HG03196 (cell line): ENCODE data around the gene FIGN.

Experiments
- ATAC-seq: cut with Tn5 transposase; IDR thresholded peaks from one replicate; pipeline ENCODE4 v1.9.1; 2021; ENCODE audit not compliant: unreplicated experiment

Gene FIGN

GRCh38 chr2:163667064-163667887 lies 68.5 kb downstream of the FIGN start:
- ATAC-seq = no peak

GRCh38 chr2:163665817-163666216 lies 70.0 kb downstream of the FIGN start:
- ATAC-seq = no peak

GRCh38 chr2:163665051-163665450 lies 70.8 kb downstream of the FIGN start:
- ATAC-seq = no peak

DNA sequence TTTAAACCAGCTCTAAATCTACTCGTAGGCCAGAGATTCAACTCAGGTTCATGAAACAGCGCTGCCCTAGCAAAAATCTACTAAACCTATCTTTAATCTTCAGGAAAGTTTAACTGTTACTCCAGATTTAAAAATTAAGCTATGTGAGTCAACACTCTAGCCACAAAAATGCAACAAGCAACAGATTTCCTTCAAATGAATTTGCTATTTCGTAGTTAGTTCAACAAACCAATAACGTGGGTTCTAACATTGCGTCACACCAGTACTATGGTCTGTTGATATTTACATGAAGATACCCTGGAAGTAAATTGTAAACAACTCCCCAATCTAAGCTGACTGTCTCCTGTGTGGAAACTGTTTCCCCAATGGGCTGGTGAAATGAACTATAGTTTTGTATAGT lies 71.2 kb downstream of the FIGN start:
- no peak for ATAC-seq

DNA sequence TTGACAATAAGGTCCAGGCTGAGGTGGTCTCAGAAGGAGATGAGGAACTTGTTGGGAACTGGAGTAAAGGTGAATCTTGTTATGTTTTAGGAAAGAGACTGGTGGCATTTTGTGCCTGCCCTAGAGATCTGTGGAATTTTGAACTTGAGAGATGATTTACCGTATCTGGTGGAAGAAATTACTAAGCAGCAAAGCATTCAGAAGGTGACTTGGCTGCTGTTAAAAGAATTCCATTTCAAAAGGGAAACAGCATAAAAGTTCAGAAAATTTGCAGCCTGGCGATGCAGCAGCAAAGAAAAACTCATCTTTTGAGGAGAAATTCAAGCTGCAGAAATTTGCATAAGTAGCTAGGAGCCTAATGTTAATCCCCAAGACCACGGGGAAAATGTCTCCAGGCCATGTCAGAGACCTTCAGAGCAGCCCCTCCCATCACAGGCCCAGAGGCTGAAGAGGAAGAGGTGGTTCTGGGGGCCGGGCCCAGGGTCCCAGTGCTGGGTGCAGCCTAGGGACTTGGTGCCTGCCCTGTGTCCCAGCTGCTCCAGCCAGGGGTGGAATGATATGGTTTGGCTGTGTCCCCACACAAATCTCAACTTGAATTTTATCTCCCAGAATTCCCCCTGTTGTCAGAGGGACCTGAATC lies 73.5 kb downstream of the FIGN start:
- no peak for ATAC-seq

DNA sequence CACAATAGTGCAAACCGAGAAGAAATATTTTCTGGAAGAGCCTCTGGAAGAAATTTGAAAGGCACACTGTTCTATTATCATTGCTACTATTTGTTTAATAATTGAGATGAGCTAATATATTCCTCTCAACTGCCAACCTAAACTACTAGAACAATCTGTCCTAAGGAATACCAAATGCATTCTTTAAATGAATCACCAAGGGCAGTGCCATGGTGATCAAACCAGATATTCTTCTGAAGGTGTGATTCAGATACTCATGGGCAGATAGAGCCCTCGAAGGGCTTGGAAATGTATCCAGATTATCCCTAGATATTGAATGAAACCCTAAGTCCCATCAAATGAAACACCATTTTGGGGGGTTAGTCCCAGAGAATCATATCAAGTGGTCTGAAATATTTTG lies 76.6 kb downstream of the FIGN start:
- no peak for ATAC-seq

DNA sequence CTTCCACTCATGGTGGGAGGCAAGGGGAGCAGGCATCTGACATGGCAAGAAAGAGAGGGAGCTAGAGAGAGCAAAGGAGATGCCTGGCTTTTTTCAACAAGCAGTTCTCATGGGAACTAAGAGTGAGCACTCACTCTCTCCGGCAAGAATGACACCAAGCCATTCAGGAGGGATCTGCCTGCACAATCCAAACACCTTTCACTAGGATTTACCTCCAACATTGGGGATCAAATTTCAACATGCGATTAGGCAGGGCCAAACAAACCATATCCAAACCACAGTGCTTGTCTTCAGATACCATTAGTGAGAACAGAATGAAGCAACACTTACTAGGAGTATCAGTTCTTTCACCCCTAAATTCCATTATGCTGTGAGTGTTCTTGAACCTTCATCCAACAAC lies 77.3 kb downstream of the FIGN start:
- ATAC-seq = no peak

DNA sequence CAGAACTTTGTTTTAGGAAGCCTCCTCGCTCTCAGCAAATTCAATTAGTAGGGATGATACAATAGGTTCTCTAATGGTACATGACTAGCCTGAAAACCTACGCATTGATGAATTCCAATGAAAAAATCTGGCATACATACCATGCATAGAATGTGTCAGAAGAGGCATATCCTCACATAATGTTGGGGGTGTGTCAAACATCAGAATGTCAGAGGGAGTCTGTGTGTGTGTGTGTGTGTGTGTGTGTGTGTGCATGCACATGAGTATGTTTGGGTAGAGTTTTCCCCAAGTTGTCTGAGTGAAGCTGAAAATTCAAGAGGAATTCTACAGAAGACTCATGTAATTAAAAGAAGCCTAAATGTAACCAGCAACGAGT lies 78.5 kb downstream of the FIGN start:
- ATAC-seq = no peak

DNA sequence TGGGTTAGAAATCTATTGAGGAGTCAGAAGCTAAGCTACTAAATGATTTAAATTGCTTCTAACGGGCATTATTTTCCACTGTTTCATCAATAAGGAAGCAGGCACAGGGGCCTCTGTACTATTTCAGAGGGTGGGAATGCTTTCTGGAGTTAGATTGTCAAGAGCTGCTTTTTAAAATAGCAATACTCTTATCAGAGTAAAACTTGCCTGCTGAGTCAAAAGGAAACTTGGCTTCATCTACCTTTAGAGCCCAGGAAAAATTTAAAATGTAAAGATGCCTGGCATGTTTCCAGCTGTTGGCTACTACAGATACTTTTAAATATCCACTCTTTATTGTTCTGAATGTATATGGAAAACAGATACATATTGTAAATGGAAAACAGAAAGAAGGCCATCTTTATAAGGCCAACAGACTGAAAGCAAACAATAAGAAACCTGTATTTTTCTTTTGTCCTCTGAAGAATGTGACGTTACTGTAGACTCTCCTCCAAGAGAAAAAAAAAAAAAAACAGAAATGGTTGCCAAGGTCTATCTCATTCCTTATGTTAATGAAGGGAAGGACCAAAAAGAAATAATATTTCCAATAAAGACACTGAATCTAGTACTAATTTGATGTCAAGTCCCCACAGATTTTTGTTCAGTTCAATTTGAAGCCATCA lies 79.1 kb downstream of the FIGN start:
- no peak for ATAC-seq

DNA sequence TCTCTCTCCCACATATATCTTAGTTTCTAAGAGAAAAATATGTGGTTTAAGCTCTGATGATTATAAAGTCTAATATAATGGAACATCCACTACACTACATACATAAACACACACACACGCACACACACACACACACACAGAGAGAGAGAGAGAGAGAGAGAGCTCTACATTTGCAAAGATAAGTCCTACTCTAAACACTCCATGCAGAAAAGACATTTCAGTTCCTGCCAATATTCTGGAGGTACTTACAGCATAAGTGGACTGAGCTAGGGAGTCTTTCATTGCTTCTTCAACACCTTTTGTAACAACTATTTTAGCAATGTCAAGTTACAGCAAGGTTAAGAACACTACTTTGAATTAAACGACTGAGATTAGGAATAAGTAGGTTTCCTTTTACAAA lies 80.1 kb downstream of the FIGN start:
- no peak for ATAC-seq

- ATAC-seq = no peak
Measured at GRCh38 chr2:163652751-163653150, 83.1 kb downstream of the FIGN start.

DNA sequence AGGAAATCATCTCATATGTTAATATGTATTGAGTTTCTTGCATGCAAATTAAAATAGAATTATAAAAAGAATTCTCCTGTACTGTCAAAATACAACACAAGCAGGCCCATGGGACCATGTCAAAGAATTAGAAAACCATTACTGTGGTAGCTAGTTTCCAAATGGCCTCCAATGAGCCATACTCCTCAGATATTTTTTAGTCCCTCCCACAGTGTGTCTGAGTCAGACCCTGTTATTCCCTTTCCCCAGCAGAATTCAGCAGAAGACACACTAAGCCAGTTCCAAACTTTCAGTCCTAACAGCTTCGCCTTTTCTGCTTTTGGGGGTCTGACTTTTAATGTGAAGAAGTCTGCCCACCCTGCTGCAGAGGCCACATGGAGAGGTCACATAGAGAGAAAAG lies 86.7 kb downstream of the FIGN start:
- no peak for ATAC-seq

GRCh38 chr2:163647300-163647699 lies 88.5 kb downstream of the FIGN start:
- ATAC-seq = no peak

GRCh38 chr2:163646687-163647086 lies 89.1 kb downstream of the FIGN start:
- no peak for ATAC-seq

DNA sequence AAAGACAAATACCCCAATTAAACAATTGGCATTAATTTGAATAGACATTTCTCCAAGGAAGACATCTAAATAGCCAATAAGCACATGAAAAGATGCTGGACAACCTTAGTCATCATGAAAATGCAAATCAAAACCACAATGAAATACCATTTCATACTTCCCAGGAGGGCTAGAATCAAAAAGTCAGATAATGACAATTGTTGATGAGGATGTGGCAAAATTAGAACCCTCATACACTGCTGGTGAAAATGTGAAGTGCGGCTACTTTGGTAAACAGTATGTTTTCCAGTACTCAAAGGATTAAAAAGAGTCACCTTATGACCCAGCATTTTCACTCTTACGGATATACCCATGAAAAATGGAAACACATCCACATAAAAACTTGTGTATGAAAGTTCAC lies 91.6 kb downstream of the FIGN start:
- ATAC-seq = no peak

- no peak for ATAC-seq
Measured at GRCh38 chr2:163641986-163642385, 93.8 kb downstream of the FIGN start.

DNA sequence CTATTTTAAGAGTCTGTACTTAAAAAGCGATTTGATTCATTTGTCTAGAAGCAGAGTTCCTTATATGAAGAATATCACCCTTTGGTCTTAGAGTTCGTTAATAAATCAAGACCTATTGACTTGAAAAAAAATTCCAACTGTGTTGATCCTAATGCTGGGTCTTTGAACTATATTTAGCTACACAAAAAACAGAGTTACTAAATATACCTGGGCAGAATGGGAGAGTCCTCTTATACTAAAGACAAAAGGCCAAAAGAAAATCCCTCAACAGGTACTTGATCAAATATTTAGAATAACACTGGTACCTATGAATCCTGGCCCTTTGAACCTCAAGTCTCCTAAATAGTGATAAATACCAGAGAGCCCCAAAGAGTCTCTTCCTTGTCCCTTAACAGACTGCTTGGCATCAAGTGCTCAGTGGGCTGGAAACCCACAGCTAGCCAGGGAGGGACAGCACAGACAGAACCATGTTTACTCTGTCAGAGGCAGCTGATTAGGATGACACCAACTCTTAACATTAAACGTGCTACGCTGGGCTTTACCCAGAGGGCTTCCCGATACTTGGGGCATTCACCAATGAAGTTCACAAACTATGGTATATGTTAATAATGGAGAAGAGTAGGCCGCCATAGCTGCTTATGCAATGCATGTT lies 95.1 kb downstream of the FIGN start:
- ATAC-seq = no peak

GRCh38 chr2:163637871-163638270 lies 97.9 kb downstream of the FIGN start:
- no peak for ATAC-seq

- ATAC-seq = no peak
Measured at GRCh38 chr2:163633291-163633690, 102.5 kb downstream of the FIGN start.

GRCh38 chr2:163630836-163631235 lies 105.0 kb downstream of the FIGN start:
- ATAC-seq = no peak

- ATAC-seq = no peak
Measured at GRCh38 chr2:163626639-163627109, 109.1 kb downstream of the FIGN start.

GRCh38 chr2:163626208-163626607 lies 109.6 kb downstream of the FIGN start:
- no peak for ATAC-seq
